Superior temporal gyrus (tissue), 1 donor: Measurements from ENCODE around the gene YJU2.
"Not testable (repeated sequence)": the region's sequence is repeated elsewhere in the genome, so short reads cannot be mapped to it uniquely, and the experiment has no call there.

Source experiments
- DNase-seq: peaks from one replicate; pipeline ENCODE4 v3.0.0-alpha.2; 2016; ENCODE audit errors: extremely low spot score

YJU2 gene

GRCh38 chr19:4246767-4247593 lies at the start of gene YJU2:
YJU2 (plus strand) TSS chr19:4247080; CDS start chr19:4247147, 67 bp downstream.
- peak; percentile 98 for DNase-seq

DNA sequence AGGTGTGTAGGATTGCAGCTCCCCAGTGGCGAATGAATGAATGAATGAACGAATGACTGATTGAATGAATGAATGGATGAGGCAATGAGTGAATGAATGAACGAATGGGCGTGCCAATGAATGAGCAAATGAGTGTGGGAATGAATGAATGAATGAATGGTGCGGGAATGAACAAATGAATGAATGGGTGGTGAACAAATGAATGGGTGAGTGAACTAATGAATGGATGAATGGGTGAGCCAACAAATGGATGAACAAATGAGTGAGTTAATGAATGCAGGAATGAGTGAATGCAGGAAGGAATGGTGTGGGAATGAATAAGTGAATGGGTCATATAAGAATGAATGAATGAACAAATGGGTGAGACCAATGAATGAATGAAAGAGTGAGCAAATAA lies 49.7 kb upstream of the YJU2 start:
- no peak for DNase-seq

DNA sequence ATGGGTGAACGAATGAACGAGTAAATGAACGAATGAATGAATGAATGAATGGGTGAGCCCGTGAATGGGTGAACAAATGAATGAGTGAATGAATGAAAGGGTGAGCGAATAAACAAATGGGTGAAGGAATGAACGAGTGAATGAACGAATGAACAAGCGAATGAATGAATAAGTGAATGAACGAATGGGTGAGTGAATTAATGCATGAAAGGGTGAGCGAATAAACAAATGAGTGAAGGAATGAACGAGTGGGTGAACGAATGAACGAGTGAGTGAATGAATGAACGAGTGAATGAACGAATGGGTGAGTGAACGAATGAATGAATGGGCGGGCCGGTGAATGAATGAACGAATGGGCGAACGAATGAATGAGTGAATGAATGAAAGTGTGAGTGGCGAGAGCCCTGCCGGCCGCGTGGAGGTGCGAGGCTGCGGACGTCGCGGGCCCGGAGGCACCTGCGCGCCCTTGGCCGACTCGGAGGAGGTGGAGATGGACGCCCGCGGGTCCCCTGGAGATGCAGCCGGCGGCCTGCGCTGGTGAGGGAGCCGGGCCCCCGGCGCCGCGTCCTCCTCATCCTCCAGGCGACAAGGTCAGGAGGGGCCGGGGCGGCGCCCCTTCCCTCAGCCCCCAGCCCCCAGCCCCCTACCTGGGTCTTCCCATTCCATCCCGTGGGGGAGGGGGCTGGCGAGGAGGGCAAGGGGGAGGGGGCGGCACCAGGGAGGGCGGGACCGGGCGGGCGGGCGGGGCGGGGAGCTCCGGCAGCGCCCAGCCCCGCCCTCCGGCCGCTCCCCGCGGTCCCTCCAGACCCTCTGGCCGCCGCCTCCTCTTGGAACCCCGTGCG lies 49.0 kb upstream of the YJU2 start:
- no peak for DNase-seq

DNA sequence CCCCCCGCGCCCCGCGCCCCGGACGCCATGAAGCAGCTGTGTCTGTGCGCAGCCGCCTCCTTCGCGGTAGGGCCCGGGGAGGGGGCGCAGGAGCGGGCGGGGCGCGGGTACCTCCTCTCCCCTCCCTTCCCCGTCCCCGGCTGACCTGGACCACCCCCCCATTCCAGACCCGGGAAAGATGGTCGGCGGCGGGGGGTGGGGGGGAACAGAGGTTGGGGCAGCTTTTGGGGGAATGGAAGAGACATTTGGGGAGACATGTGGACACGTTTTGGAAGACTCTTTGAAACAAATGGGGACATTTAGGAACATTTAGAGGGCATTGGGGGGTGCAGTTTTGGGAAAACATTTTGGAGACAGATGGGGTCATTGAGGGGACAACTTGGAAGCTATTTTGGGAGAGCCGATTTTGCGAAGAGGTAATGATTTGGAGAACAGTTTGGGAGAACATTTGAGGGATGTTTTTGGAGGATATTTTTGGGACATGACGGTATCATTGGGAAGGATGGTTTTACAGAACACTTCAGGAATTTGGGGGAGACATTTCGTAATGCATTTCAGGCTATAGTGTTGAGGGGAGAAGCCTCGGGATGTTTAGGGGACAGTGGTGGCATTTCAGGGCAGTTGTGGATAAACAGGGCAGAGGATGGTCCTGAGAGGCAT lies 48.3 kb upstream of the YJU2 start:
- peak; percentile 31 for DNase-seq

DNA sequence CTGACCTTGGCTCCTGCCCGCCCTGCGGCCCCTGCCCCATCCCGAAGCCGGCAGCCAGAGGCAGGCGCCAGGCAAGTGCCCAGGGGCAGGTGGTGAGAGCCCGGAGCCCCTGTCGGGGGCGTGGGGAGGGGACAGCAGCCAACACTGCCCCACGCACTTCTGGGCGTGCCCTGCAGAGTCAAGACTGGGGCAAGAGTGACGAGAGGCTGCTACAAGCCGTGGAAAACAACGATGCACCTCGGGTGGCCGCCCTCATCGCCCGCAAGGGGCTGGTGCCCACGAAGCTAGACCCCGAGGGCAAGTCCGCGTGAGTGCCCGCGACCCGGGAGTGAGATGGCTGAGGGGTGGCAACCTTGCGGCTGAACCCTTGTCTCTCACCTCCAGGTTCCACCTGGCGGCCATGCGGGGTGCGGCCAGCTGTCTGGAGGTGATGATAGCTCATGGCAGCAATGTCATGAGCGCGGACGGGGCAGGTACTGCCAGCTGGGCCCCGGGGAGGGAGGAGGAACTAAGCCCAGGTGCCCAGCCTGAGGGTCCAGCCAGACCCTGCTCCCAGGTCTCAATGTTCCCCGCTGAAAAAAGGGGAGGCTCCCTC lies 47.1 kb upstream of the YJU2 start:
- DNase-seq: no peak

DNA sequence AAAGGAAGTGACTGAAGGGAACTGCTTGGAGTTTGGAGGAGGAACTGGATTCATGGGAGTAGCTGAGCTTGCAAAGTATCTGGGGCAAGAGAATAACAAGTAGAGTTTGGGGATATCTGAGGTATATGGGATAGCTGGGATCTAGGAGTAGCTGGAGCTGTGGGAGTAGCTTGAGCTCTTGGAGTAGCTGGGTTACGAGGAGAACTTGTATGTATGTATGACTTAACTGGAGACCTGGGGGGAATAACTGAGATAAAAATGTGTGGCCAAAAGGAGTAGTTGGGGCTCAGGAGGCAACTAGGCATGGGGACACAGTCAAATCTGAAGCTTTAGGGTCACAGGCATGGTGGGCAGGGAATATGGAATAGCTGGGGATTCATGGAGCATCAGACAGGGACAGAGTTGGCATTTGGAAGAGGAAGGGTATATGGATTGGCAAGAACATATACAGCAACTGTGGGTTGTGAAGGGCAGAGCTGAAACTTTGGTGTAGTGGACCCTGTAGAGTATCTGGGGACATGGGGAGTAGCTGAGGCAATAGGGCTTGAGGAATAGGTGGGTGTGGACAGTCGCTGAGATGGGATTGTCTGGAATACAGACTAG lies 45.8 kb upstream of the YJU2 start:
- no peak for DNase-seq

- no peak for DNase-seq
These were observed 45.1 kb upstream of the YJU2 start for GRCh38 chr19:4201798-4202197.

GRCh38 chr19:4206818-4207484 lies 39.9 kb upstream of the YJU2 start:
- DNase-seq: no peak

DNA sequence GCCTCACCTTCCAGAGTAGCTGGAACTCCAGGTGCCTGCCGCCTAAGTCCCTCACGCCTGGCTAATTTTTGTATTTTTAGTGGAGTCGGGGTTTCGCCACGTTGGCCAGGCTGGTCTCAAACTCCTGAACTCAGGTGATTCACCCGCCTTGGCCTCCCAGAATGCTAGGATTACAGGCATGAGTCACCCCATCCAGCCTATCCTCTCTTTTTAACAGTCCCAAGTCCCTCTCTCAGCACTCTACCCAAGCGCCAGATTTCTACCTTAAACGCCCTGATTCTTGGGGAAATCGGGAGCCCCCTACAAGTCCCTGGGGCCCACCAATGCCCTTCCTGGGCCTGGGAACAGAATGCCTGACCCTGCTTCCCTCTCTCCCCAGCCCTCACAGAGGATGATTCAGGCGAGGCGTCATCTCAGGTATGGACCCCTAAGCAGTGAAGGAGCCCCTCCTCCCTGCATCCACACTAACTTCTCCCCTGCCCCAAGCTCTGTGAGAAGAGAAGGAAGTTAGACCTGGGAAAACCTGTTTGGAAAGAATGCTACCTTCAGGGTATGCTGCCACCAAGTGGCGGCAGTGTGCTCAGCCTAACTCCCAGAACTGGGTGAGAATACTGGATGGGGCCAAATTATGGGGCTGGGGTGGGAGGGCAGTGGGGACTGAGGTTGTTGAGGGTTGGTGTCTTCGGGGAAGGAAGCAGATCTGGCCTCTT lies 38.3 kb upstream of the YJU2 start:
- DNase-seq: no peak

- DNase-seq: no peak
These were observed 36.6 kb upstream of the YJU2 start for GRCh38 chr19:4210166-4210731.

DNA sequence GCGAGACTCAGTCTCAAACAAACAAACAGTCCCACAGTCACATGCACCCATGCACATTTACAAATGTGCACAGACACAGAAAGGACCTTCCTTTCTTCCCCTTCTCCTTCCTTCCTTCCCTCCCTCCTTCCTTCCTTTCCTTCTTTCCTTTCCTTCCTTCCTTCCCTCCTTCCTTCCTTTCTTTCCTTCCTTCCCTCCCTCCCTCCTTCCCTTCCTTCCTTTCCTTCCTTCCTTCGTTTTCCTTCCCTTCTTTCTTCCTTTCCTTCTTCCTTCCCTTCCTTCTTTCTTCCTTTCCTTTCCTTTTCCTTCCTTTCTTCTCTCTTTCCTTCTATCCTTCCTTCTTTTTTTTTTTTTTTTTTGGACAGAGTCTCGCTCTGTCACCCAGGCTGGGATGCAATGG lies 33.8 kb upstream of the YJU2 start:
- no peak for DNase-seq

- no peak for DNase-seq
These were observed 31.1 kb upstream of the YJU2 start for GRCh38 chr19:4215807-4216206.

DNA sequence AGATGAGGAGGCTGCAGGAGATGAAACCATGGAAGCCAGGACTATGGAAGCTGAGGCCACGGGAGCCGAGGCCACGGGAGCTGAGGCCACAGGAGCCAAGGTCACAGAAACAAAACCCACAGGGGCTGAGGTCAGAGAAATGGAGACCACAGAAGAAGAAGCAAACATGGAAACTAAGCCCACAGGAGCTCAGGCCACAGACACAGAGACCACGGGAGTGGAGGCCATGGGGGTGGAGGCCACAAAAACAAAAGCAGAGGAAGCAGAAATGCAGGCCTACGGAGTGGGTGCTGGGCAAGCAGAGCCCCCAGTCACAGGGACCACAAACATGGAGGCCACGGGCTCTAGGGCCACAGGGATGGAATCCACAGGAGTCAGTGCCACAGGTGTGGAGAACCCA lies 30.0 kb upstream of the YJU2 start:
- no peak for DNase-seq

- DNase-seq: no peak
These were observed 29.2 kb upstream of the YJU2 start for GRCh38 chr19:4217429-4218264.

DNA sequence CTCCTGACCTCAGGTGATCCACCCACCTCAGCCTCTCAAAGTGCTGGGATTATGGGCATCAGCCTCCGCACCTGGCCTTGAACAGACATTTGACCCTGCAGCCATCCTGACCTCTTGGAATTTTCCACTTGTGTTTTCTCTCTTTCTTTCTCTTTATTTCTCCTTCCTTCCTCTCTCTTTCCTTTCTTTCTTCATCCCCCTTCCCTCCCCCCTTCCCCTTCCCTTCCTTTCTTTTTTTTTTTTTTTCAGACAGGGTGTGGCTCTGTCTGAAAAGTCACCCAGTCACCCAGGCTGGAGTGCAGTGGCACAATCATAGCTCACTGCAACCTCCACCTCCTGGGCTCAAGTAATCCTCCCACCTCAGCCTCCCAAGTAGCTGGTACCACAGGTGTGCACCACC lies 28.4 kb upstream of the YJU2 start:
- DNase-seq: not testable (repeated sequence)

DNA sequence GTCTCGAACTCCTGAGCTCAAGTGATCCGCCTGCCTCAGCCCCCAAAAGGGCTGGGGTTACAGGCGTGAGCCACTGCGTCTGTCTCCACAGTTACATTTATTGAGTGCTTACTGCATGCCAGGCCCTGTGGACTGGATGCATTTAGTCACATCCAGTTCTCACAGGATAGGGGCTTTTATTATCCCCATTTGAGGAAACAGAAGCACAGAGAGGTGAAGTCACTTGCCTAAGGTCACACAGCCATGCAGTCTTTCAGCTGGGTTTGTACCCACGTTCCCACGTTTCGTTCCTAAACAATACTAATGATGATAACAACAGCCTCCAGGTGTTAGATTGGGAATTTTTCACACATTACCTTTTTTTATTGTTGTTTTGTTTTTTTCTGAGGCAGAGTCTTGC lies 26.7 kb upstream of the YJU2 start:
- DNase-seq: no peak

DNA sequence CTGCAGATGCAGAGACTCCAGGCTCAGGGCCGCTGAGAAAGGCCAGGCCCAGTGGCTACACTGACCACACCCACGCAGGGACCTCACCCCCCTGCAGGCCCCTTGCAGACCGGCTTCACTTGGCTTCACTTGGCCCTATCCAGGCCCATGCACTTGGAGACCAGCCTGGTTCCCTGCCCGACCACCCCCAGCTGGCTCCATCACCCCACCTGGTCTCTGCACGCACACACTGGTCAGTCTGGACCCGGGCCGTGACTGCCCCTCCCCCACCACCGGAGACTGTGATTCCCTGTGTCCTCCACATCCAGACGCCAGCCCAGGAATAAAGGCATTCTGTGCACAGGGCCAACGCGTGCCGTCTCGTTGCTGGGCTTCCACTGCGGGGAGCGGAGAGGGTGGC lies 22.4 kb upstream of the YJU2 start:
- DNase-seq: no peak

- no peak for DNase-seq
These were observed 21.0 kb upstream of the YJU2 start for GRCh38 chr19:4225885-4226284.

DNA sequence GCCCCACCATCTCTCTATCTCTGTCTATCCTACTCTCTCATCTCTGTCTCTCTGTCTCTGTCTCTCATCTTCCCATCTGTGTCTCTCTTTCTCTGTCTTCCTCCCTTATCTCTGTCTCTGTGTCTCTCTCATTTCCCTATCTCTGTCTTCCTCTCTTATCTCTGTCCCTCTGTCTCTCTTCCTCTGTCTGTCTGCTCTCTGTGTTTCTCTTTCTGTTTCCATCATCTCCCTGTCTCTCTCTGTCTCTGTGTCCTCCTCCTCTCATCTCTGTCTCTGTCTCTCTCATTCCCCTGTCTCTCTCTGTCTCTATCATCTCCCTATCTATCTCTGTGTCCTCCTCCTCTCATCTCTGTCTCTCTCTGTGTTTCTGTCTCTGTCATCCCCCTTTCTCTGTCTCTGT lies 19.1 kb upstream of the YJU2 start:
- no peak for DNase-seq
